ENCODE results near the gene DTX2. TPM values are rescaled to one million over a fixed set of nuclear protein-coding genes. Genes with fewer than 3 reads are reported as not detected.

DTX2 gene
- total and polyA plus RNA-seq, 2 of the 4 experiments (the other 2 are of a cell fraction), result 1.8 to 7.7 TPM

DNA sequence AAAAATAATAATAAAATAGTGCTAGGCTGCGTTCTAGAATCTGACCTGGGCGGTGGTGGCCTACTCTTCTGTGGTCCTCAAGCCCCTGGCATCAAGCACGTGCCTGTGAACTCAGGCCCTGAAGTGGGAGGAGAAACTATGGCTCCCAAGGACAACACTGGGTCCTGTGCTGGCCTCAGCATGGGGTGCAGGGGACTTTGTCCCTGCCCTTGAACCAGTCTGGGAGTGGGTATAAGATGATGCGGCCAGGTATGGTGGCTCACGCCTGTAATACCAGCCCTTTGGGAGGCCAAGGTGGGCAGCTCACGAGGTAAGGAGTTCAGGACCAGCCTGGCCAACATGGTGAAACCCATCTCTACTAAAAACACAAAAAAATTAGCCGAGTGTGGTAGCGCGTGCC is 31.3 kb upstream of the DTX2 start (continued):
- TF ChIP-seq BHLHE40 (IDR thresholded peaks at IDR 0.05; ENCODE audit: low read depth, low read length) (no peak), RAD21 (IDR thresholded peaks at IDR 0.05; ENCODE audit: low read length) (no peak), CHD1 (IDR thresholded peaks at IDR 0.05; ENCODE audit: low read depth, low read length) (no peak), NFE2L2 (IDR thresholded peaks at IDR 0.05; ENCODE audit: low read depth, low read length) (no peak)

GRCh38 chr7:76430836-76431235 is 30.7 kb upstream of the DTX2 start:
- Histone ChIP-seq H3K18ac (ENCODE audit: low read depth, low read length) (no peak overlapping the region), H2AK9ac (replicated peaks; ENCODE audit: low read depth, low read length, poor library complexity) (no peak overlapping the region), H3K9me3 (ENCODE audit: control insufficient read depth, insufficient read depth, low read length) (no peaks in the 10 kb centered on the region), H2BK20ac (ENCODE audit: low read depth, low read length) (no peak overlapping the region), H3K27me3 (ENCODE audit: control insufficient read depth, insufficient read depth, low read length) (0 out of 2 replicates have a peak, but pooled peaks cover 1% of the 10 kb centered on the region), H3K4ac (ENCODE audit: low read depth, low read length) (no peak overlapping the region), H4K8ac (ENCODE audit: low read depth in 2 of 2, low read length in 2 of 2) (no peak overlapping the region), H3K9ac (ENCODE audit: low read depth, low read length) (no peak overlapping the region), H3K4me1 (ENCODE audit: control insufficient read depth, insufficient read depth, low read length) (no peaks in the 10 kb centered on the region), H3K14ac (replicated peaks; ENCODE audit: low read depth, low read length) (no peak overlapping the region), H2BK5ac (ENCODE audit: low read depth, low read length, poor library complexity, severe bottlenecking) (no peak overlapping the region), H3K4me3 (ENCODE audit: insufficient read depth, low read depth, low read length) (no peak overlapping the region), H4K5ac (ENCODE audit: low read depth, low read length) (no peak overlapping the region), H3K9me1 (ENCODE audit: insufficient read depth, low read length) (no peaks in the 10 kb centered on the region), H2AK5ac (ENCODE audit: low read depth, low read length) (no peak overlapping the region), H3K79me1 (ENCODE audit: low read depth in 1 of 2, low read length in 2 of 2) (no peaks in the 10 kb centered on the region), H3K36me3 (ENCODE audit: control insufficient read depth, insufficient read depth, low read length) (no peaks in the 10 kb centered on the region), H4K20me1 (ENCODE audit: insufficient read depth, low read length) (no peaks in the 10 kb centered on the region), H3K56ac (ENCODE audit: extremely low read depth, insufficient read depth, low read length) (no peak overlapping the region), H3K23ac (ENCODE audit: low read depth, low read length) (no peak overlapping the region), H4K91ac (ENCODE audit: insufficient read depth, low read depth, low read length) (no peak overlapping the region), H2AFZ (replicated peaks; ENCODE audit: low read length, poor library complexity) (no peak overlapping the region), H3K4me2 (ENCODE audit: low read depth, low read length) (no peak overlapping the region), H2BK15ac (ENCODE audit: low read depth, low read length) (no peak overlapping the region), H3K27ac (ENCODE audit: insufficient read depth, low read length) (no peak overlapping the region), H2BK120ac (ENCODE audit: low read depth, low read length) (no peak overlapping the region)
- in situ Hi-C loops (cut with MboI; ENCODE audit: low sequenced_read_pairs) (loop anchor here (5.0 kb wide), 1 partner anchor 76 kb away; no protein-coding TSS in a partner anchor), dilution Hi-C loops (cut with HindIII; ENCODE audit: low sequenced_read_pairs, unreplicated experiment) (no loop called here), intact Hi-C loops (cut with micrococcal nuclease) (no loop called here)
- ChIA-PET CTCF (no interaction called here), POLR2A (ENCODE audit: unreplicated experiment) (no interaction called here)
- TF ChIP-seq NFE2L2 (IDR thresholded peaks at IDR 0.05; ENCODE audit: low read depth, low read length) (no peak), MXI1 (IDR thresholded peaks at IDR 0.05; ENCODE audit: borderline replicate concordance, low read depth, low read length) (no peak), RFX5 (IDR thresholded peaks at IDR 0.05; ENCODE audit: low read depth, low read length) (no peak), POLR2A (IDR thresholded peaks at IDR 0.05; ENCODE audit: low read depth, low read length) (no peak), MAFK (IDR thresholded peaks at IDR 0.05; ENCODE audit: low read depth, low read length) (no peak), RCOR1 (IDR thresholded peaks at IDR 0.05; ENCODE audit: insufficient replicate concordance, low read length) (no peak), FOS (IDR thresholded peaks at IDR 0.05; ENCODE audit: low read depth, low read length) (no peak), ELK1 (IDR thresholded peaks at IDR 0.05; ENCODE audit: borderline replicate concordance, low read depth, low read length) (no peak)
- DNase-seq, result no peak
- BruUV-seq (replicated peaks), result no TSS peak
- no peak for ATAC-seq (ENCODE audit: low read depth)
- WGBS, 2 experiments (ENCODE audit: extremely low coverage in 2 of 2, insufficient read length in 1 of 2), result no CpG with 5 or more reads among the region's 3 CpGs

Data from IMR-90 (cell line).